ENCODE measurements around the gene SHTN1.

The SHTN1 gene, protein sequence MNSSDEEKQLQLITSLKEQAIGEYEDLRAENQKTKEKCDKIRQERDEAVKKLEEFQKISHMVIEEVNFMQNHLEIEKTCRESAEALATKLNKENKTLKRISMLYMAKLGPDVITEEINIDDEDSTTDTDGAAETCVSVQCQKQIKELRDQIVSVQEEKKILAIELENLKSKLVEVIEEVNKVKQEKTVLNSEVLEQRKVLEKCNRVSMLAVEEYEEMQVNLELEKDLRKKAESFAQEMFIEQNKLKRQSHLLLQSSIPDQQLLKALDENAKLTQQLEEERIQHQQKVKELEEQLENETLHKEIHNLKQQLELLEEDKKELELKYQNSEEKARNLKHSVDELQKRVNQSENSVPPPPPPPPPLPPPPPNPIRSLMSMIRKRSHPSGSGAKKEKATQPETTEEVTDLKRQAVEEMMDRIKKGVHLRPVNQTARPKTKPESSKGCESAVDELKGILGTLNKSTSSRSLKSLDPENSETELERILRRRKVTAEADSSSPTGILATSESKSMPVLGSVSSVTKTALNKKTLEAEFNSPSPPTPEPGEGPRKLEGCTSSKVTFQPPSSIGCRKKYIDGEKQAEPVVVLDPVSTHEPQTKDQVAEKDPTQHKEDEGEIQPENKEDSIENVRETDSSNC

GRCh38 chr10:117005026-117005526, at the start of gene SHTN1:
SHTN1 (minus strand) TSS chr10:117005187; CDS start chr10:117005079, 108 bp downstream.
- DNase-seq (ENCODE audit: low read depth in 3 of 3): peak in 1 of 3 experiments; percentile 32

GRCh38 chr10:117053482-117053881, 48.5 kb upstream of the SHTN1 start:
- no peak for DNase-seq (ENCODE audit: low read depth in 3 of 3)

GRCh38 chr10:117047947-117048346, 43.0 kb upstream of the SHTN1 start:
- no peak for DNase-seq (ENCODE audit: low read depth in 3 of 3)

GRCh38 chr10:117016266-117016665, 11.3 kb upstream of the SHTN1 start:
- no peak for DNase-seq (ENCODE audit: low read depth in 3 of 3)

DNA sequence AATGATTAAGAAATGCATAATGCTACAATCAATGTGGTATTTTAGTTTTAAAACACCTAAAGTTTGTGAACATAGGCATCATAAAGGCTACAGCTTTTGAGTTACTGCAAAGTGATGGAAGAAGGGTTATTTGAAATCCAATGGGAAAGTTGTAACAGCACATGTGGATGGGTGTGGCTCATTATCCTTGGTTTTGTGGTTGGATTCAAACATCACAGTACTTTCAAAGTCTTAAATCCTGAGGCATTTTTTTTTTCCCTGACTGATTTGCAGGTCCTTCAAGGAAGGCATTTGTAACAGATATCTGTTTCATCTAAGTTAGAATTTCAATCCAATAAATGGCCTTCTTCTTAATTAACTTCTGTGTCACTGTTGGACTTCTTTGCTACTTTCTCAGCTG, 9.8 kb upstream of the SHTN1 start:
- DNase-seq (ENCODE audit: low read depth in 3 of 3): no peak

- DNase-seq (ENCODE audit: low read depth in 3 of 3): no peak
Measured at GRCh38 chr10:117007080-117007479, 2.1 kb upstream of the SHTN1 start.

DNA sequence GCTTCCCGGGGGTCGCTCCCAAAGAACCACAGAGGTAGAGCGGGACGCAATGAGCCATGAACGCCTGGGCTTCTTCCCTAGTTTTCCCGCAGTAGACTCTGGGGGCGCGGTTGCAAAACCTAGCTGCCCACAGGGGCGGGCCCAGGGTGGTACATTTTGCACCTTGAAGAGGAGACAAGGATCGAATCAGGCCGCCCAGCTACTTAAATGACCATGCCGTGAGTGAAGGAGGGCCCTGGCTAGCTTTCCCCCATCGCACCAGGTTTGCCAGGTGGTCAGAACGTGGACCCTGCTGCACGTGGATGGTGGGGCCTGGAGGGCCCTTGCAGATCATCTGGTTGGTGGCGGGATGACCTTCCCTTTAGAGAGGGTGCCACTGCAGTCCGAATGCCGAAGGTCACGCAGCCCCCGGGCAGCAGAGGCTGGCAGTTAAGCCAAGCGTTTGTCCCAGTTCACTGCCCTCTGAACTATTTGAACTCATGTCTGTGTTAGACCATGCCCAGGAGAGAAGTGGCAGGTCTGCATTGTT, 604 bp upstream of the SHTN1 start:
- DNase-seq (ENCODE audit: low read depth in 3 of 3): no peak

DNA sequence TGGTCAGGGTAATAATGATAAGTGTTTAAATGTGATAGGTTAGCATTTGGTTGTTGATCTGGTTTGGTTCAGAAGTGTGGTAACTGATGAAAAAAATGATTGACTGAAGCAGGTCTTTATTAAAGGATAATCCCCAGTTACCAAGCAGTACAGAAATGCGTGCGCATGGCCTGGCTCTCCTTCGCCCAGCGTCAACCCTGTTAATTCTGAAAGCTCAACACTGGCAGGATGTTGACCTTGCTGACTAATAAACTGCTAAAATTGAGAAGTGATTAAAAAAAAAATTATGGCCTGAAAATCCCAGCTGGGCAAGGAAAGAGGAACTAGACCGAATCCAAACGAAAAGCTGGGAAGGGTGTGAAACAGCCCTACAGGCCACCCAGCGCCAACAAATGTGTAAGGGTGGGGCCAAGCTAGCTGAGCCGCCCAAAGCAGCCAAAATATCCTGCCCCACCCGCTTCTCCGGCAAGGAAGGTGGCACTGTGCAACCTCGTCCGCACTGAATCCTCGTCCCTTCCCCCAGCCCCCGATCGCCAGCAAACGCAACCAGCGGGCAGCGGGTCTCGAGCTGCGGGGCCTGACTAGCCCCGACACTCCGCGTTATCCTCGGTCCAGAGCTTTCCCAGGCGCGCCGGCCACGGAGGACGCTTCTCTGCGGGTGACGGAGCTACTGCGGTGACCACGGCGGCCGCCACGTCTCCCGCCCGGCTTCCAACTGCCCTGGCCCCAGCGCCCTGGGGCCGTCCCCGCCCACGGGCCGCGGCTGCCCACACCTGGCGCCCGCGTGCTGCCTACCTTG, 561 bp downstream of the SHTN1 start:
- no peak for DNase-seq (ENCODE audit: low read depth in 3 of 3)

DNA sequence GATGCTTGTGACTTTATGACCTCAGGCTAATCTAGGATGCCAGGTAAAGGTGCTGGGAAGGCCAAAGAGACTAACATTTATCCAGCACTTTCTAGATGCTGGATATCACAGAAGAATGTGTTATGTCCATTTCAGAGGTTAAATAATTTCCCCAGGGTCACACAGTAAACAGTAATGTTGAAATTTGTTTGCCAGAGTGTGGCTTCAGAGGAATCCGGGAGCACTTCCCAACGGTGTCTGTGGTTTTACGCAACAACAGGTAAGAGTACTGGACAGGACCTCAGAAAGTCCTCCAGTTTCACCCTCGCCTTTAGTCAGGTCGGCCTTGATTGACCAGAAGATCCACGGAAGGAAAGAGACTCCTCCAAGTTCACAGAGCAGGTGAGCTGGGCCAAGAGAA, 1.7 kb downstream of the SHTN1 start:
- DNase-seq (ENCODE audit: low read depth in 3 of 3): no peak

GRCh38 chr10:117002206-117002605, 2.8 kb downstream of the SHTN1 start:
- no peak for DNase-seq (ENCODE audit: low read depth in 3 of 3)

DNA sequence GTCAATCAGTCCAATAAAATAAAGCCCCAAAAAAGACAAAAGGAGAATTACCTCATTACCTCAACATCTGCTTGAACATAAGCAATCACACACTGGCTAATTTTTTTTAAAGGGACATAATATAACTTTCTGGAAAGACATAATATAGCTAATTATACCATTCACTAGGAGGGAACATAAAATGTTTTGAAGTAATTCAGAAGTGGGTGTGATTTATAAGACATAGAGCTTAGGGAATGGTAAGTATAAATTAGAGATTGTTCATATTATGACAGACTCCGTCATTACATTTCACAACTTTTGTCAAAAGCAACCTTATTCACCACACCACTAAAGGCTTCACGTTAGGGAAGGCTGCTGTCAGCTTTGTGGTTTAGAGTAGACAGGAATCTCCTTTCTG, 3.8 kb downstream of the SHTN1 start:
- no peak for DNase-seq (ENCODE audit: low read depth in 3 of 3)

DNA sequence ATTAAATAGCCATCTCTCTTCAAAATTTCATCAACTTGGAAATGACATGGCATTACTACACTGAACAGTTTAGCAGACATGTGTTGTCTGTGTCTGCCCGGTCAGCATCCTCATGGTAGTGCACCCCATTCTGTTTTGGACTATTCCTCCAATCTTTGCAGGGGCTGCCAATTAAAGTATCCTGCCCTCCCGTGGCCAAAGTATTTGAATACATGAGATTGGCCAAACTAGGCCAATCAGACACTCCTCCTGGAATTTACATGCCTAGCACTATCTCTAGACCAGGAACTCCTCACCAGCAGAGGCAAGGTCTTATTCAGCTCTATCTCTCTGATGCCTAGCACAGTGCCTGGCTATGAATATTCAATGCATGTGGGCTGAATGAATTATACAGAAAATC, 4.4 kb downstream of the SHTN1 start:
- DNase-seq (ENCODE audit: low read depth in 3 of 3): no peak

- no peak for DNase-seq (ENCODE audit: low read depth in 3 of 3)
Measured at GRCh38 chr10:116998172-116998571, 6.8 kb downstream of the SHTN1 start.

DNA sequence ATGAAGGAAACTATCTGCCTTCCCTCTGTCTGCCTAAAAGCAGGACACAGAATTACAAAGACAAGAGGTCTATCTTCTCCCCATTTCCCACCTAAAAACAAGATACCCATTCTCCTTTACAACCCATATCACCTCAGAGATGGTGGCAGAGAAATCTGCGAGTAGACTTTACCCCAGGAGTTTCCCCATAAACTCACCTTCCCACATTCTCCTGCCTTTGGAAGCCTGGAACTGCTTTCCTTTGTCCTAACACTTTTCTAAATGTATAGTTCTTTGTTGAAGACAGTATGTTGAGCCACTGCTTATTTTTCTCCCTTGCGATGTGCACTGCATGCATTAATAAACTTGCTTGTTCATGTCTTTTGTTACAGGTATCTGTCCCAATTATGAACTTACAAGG, 8.0 kb downstream of the SHTN1 start:
- no peak for DNase-seq (ENCODE audit: low read depth in 3 of 3)

- no peak for DNase-seq (ENCODE audit: low read depth in 3 of 3)
Measured at GRCh38 chr10:116995648-116996047, 9.3 kb downstream of the SHTN1 start.

GRCh38 chr10:116994113-116994890, 10.7 kb downstream of the SHTN1 start:
- no peak for DNase-seq (ENCODE audit: low read depth in 3 of 3)

DNA sequence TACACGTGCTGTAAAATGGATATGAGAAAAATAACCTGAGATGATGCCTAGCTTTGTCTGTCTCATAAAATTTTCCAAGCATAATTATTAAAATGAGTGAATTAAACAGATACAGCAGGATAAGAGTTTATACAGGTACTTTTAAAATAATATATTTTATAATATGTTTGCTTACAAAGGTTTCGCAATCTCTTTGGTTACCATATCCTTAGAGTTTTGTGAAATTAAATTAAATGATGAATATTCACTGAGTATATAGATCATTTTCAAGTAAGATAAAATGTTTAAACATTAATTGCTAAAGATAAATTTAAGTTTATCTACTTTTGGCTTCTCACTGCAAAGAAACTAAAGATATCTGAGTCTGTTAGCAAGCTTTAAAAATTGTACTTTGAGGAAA, 11.4 kb downstream of the SHTN1 start:
- DNase-seq (ENCODE audit: low read depth in 3 of 3): no peak

GRCh38 chr10:116992183-116992582, 12.8 kb downstream of the SHTN1 start:
- DNase-seq (ENCODE audit: low read depth in 3 of 3): no peak

DNA sequence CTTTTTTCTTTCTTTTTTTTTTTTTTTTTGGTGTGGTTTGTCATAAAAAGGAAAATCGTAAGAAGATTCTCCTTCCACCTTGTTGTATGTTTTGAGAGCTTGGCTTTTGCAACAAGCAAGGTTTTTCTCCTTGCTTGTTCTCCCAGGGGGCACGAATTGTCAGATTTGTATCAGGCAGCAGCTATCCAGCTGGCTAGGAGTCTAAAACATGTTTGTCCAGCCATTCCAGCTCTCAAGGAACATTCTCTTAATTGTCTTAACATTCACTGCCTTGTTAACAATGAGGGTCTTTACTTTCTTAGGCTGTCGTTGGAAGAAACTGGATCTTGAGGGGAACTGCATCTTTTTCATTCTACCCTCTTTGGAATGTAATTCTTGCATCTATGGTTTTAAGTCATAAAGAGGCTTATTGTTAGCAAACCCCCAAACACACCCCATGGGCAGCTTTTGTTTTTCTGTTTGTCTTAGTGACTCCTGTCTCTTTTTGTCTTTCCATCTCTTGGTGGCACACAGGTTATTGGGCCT, 14.6 kb downstream of the SHTN1 start:
- no peak for DNase-seq (ENCODE audit: low read depth in 3 of 3)

- no peak for DNase-seq (ENCODE audit: low read depth in 3 of 3)
Measured at GRCh38 chr10:116989439-116989838, 15.5 kb downstream of the SHTN1 start.

DNA sequence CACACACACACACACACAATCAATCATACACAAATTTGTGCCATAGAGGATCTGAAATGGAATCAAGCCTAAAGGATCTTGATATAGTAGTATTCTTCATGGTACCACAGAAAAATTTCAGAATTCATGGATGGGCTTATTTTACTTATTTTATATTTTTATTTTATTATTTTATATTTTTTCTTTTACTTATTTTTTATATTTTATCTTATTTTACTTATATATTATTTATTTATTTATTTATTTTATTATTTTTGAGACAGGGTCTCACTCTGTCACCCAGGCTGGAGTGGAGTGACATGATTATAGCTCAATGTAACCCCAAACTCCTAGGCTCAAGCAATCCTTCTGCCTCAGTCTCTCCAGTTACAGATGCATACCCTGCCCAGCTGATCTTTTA, 16.7 kb downstream of the SHTN1 start:
- DNase-seq (ENCODE audit: low read depth in 3 of 3): no peak
